IMR-90 (cell line): Measurements from ENCODE around the gene KRTAP12-4. TPM values are rescaled to one million over a fixed set of nuclear protein-coding genes. Genes with fewer than 3 reads are reported as not detected.

Source experiments
- ATAC-seq: fragments of 200-7000 bp; cut with Tn5 transposase; 2 replicates; pipeline ENCODE4 v1.9.1; 2020; ENCODE audit warnings: low read depth, mild to moderate bottlenecking, moderate library complexity
- BruUV-seq: library from RNA; stranded (reverse); fragments of 400-500 nt; replicated peaks from 2 replicates; lab custom pipeline; 2021; lab: Mats Ljungman, UMichigan
- CTCF ChIA-PET: fragments of 300-600 bp; formaldehyde crosslinking; extraction: SDS; loops from one replicate; lab custom pipeline; 2021; ENCODE audit warnings: antibody characterized with exemption; lab: Yijun Ruan, JAX
- POLR2A ChIA-PET: fragments of 300-600 bp; sonication (Branson Sonifier 250); formaldehyde crosslinking; loops from one replicate; lab custom pipeline; 2022; ENCODE audit warnings: antibody characterized with exemption; ENCODE audit not compliant: unreplicated experiment; lab: Charles Lee
- DNase-seq: peaks from one replicate; pipeline ENCODE4 v3.0.0; 2013
- H2AFZ ChIP-seq: replicated peaks from 2 replicates; pipeline ENCODE3; 2013; ENCODE audit warnings: low read length, mild to moderate bottlenecking; ENCODE audit not compliant: poor library complexity
- H2AK5ac ChIP-seq: 2 replicates; pipeline ENCODE4 v1.6.1; 2013; ENCODE audit warnings: low read depth, low read length, inconsistent platforms
- H2AK9ac ChIP-seq: replicated peaks from 2 replicates; pipeline ENCODE3; 2013; ENCODE audit warnings: mild to moderate bottlenecking, low read depth, low read length, moderate library complexity; ENCODE audit not compliant: poor library complexity
- H2BK120ac ChIP-seq: 2 replicates; pipeline ENCODE4 v1.6.1; 2013; ENCODE audit warnings: low read depth, low read length, inconsistent platforms
- H2BK15ac ChIP-seq: 3 replicates; pipeline ENCODE4 v1.6.1; 2013; ENCODE audit warnings: low read depth, low read length, inconsistent platforms
- H2BK20ac ChIP-seq: 2 replicates; pipeline ENCODE4 v1.6.1; 2013; ENCODE audit warnings: low read depth, mild to moderate bottlenecking, inconsistent platforms, low read length, moderate library complexity
- H2BK5ac ChIP-seq: 2 replicates; pipeline ENCODE4 v1.6.1; 2013; ENCODE audit warnings: mild to moderate bottlenecking, low read depth, low read length, inconsistent platforms; ENCODE audit not compliant: poor library complexity, severe bottlenecking
- H3K14ac ChIP-seq: replicated peaks from 2 replicates; pipeline ENCODE4 v1.6.1; 2013; ENCODE audit warnings: low read depth, low read length, inconsistent platforms
- H3K18ac ChIP-seq: 2 replicates; pipeline ENCODE4 v1.6.1; 2013; ENCODE audit warnings: low read depth, low read length, control low read depth
- H3K23ac ChIP-seq: 2 replicates; pipeline ENCODE4 v1.6.1; 2013; ENCODE audit warnings: low read depth, low read length, inconsistent platforms
- H3K27ac ChIP-seq: 2 replicates; pipeline ENCODE4 v1.5.1; 2013; ENCODE audit warnings: mild to moderate bottlenecking, control low read depth, low read length; ENCODE audit not compliant: insufficient read depth
- H3K27me3 ChIP-seq: 2 replicates; pipeline ENCODE4 v1.6.1; 2013; ENCODE audit warnings: low read length; ENCODE audit not compliant: control insufficient read depth, insufficient read depth
- H3K36me3 ChIP-seq: 2 replicates; pipeline ENCODE4 v1.6.1; 2013; ENCODE audit warnings: low read length, mixed read lengths; ENCODE audit not compliant: control insufficient read depth, insufficient read depth
- H3K4ac ChIP-seq: 2 replicates; pipeline ENCODE4 v1.6.1; 2013; ENCODE audit warnings: low read depth, low read length, inconsistent platforms
- H3K4me1 ChIP-seq: 2 replicates; pipeline ENCODE4 v1.6.1; 2013; ENCODE audit warnings: low read length, mixed read lengths; ENCODE audit not compliant: control insufficient read depth, insufficient read depth
- H3K4me2 ChIP-seq: 2 replicates; pipeline ENCODE4 v1.6.1; 2013; ENCODE audit warnings: low read depth, mild to moderate bottlenecking, control low read depth, low read length, moderate library complexity
- H3K4me3 ChIP-seq: 2 replicates; pipeline ENCODE4 v1.5.1; 2013; ENCODE audit warnings: low read depth, mild to moderate bottlenecking, control low read depth, low read length, moderate library complexity; ENCODE audit not compliant: insufficient read depth
- H3K56ac ChIP-seq: 2 replicates; pipeline ENCODE4 v1.6.1; 2013; ENCODE audit warnings: low read length, inconsistent platforms; ENCODE audit not compliant: insufficient read depth; ENCODE audit errors: extremely low read depth
- H3K79me1 ChIP-seq, 2 experiments: 2 replicates each; pipeline ENCODE4 v1.6.1; 2013; ENCODE audit warnings: low read length in 2 of 2, inconsistent platforms in 1 of 2, low read depth in 1 of 2
- H3K9ac ChIP-seq: 2 replicates; pipeline ENCODE4 v1.6.1; 2013; ENCODE audit warnings: low read depth, low read length, control low read depth
- H3K9me1 ChIP-seq: 2 replicates; pipeline ENCODE4 v1.6.1; 2013; ENCODE audit warnings: low read length, inconsistent platforms; ENCODE audit not compliant: insufficient read depth
- H3K9me3 ChIP-seq: 2 replicates; pipeline ENCODE4 v1.6.1; 2013; ENCODE audit warnings: low read length; ENCODE audit not compliant: control insufficient read depth, insufficient read depth
- H4K20me1 ChIP-seq: 2 replicates; pipeline ENCODE4 v1.6.1; 2013; ENCODE audit warnings: low read length, inconsistent platforms; ENCODE audit not compliant: insufficient read depth
- H4K5ac ChIP-seq: 2 replicates; pipeline ENCODE4 v1.6.1; 2013; ENCODE audit warnings: mild to moderate bottlenecking, low read depth, low read length, control low read depth
- H4K8ac ChIP-seq, 2 experiments: 2 replicates each; pipeline ENCODE4 v1.6.1; 2013; ENCODE audit warnings: low read depth in 2 of 2, low read length in 2 of 2, control low read depth in 1 of 2, inconsistent platforms in 1 of 2
- H4K91ac ChIP-seq: 2 replicates; pipeline ENCODE4 v1.6.1; 2013; ENCODE audit warnings: low read depth, low read length, inconsistent platforms; ENCODE audit not compliant: insufficient read depth
- CEBPB ChIP-seq: IDR thresholded peaks from 2 replicates; pipeline ENCODE4 v1.6.1; 2012; ENCODE audit warnings: low read depth, low read length, improper control_type of control experiment
- CHD1 ChIP-seq: IDR thresholded peaks from 2 replicates; pipeline ENCODE4 v1.6.1; 2012; ENCODE audit warnings: low read depth, low read length, improper control_type of control experiment
- WGBS, 2 experiments: methylation state at CpG; one replicate each; pipeline versions ENCODE4 v1.1.5 to v1.1.7; 2013; ENCODE audit warnings: missing lambda C conversion rate in 2 of 2; ENCODE audit not compliant: insufficient read length in 1 of 2; ENCODE audit errors: extremely low coverage in 2 of 2; 5-methylcytosine and 5-hydroxymethylcytosine counted together
- dilution Hi-C: fragments of 300-500 bp; cut with HindIII; formaldehyde crosslinking; loops from one replicate; pipeline ENCODE4 v1.14.3; 2018; ENCODE audit warnings: low sequenced_read_pairs; ENCODE audit not compliant: unreplicated experiment
- in situ Hi-C: fragments of 300-500 bp; cut with MboI; formaldehyde crosslinking; loops from 3 replicates; pipeline ENCODE4 v1.14.3; 2019; ENCODE audit warnings: low sequenced_read_pairs, inconsistent platforms, mixed read lengths
- intact Hi-C: fragments of 100-400 bp; cut with micrococcal nuclease; formaldehyde crosslinking; loops from 2 replicates; pipeline ENCODE4 v1.10.0; 2022
- polyA plus RNA-seq, 3 experiments: library from polyadenylated mRNA; depleted of rRNA; stranded (reverse); fragments of >200 nt; gene quantifications; 2 replicates each; pipeline ENCODE4 v1.2.3, GENCODE V29; 2012; ENCODE audit warnings: low replicate concordance in 1 of 3
- total RNA-seq: library from RNA; depleted of rRNA; stranded (reverse); fragments of >200 nt; gene quantifications from 2 replicates; pipeline ENCODE4 v1.2.3, GENCODE V29; 2012
- TF ChIP-seq, protein P1 (sequence below): fragments of 150-350 bp; IDR thresholded peaks from 2 replicates; pipeline ENCODE4 v1.6.1; 2016; ENCODE audit warnings: low read depth, mild to moderate bottlenecking, low read length, moderate library complexity, borderline replicate concordance

KRTAP12-4 gene
- total and polyA plus RNA-seq, 2 of the 4 experiments (the other 2 are of a cell fraction) = not detected

DNA sequence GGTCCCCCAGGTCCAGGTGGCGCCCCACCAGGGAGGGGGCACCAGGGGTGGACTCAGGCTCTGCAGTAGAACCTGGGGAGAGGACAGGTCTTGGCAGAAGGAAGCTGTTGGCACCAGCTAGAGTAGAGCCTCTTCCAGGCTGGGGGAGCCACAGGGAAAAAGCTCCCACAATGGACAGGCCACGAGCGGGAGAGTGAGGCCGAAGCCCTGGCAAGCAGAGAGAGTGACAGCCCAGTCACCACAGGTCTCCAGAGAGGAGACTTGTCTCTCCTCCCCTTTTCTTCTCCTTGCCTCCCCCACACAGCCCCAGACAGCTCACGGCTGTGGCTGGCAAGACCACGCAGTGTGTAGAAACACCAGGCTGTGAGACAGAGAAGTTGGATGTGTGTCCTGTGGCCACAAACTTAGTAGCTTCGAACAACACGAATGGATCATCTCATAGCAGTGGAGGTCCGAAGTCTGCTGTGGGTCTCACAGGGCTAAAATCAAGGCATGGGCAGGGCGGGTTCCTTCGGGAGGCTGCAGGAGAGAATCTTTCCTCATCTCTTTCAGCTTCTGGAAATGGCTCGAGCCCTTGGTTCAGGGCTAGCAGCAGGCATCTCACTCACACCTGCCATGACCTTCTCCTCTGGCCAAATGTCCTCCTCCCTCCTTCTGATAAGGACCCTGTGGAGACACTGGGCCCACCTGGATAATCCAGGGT, 3.3 kb downstream of the KRTAP12-4 start:
- H2BK20ac ChIP-seq = no peak overlapping the region
- H3K9me1 ChIP-seq = no peaks in the 10 kb centered on the region
- H3K23ac ChIP-seq = no peak overlapping the region
- no peak overlapping the region for H4K5ac ChIP-seq
- no peaks in the 10 kb centered on the region; the same call in 1 of the 2 replicates for H3K27me3 ChIP-seq
- no peaks in the 10 kb centered on the region for H3K79me1 ChIP-seq
- H2BK5ac ChIP-seq = no peak overlapping the region
- no peak overlapping the region for H3K4ac ChIP-seq
- no peak overlapping the region for H2AFZ ChIP-seq
- in situ Hi-C loops = no loop called here
- no peak overlapping the region for H3K9ac ChIP-seq
- CTCF ChIA-PET = no interaction called here
- TF ChIP-seq CHD1 (no peak), CEBPB (no peak)
- TF ChIP-seq, protein P1, sequence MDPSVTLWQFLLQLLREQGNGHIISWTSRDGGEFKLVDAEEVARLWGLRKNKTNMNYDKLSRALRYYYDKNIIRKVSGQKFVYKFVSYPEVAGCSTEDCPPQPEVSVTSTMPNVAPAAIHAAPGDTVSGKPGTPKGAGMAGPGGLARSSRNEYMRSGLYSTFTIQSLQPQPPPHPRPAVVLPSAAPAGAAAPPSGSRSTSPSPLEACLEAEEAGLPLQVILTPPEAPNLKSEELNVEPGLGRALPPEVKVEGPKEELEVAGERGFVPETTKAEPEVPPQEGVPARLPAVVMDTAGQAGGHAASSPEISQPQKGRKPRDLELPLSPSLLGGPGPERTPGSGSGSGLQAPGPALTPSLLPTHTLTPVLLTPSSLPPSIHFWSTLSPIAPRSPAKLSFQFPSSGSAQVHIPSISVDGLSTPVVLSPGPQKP = no peak
- no peak overlapping the region for H3K4me2 ChIP-seq
- ATAC-seq (no peak), DNase-seq (no peak)
- dilution Hi-C loops = no loop called here
- no peaks in the 10 kb centered on the region for H3K36me3 ChIP-seq
- no peak overlapping the region for H2BK15ac ChIP-seq
- no peak overlapping the region for H2AK9ac ChIP-seq
- no peak overlapping the region for H3K27ac ChIP-seq
- POLR2A ChIA-PET = no interaction called here
- no peak overlapping the region for H2BK120ac ChIP-seq
- H3K4me1 ChIP-seq = no peaks in the 10 kb centered on the region
- H3K4me3 ChIP-seq = no peak overlapping the region
- WGBS, 2 experiments = 59% methylated on average over 4 of the region's 12 CpGs; no CpG with 5 or more reads in 1 of the 2 experiments
- H2AK5ac ChIP-seq = no peak overlapping the region
- no peaks in the 10 kb centered on the region for H4K20me1 ChIP-seq
- H4K91ac ChIP-seq = no peak overlapping the region
- intact Hi-C loops = loop anchor here (10.0 kb wide), 1 partner anchor 64 kb away; the partner anchor contains the start of gene TSPEAR
- H4K8ac ChIP-seq = no peak overlapping the region
- H3K18ac ChIP-seq = no peak overlapping the region
- no peak overlapping the region for H3K14ac ChIP-seq
- no TSS peak for BruUV-seq
- peaks cover 2% of the 10 kb centered on the region for H3K9me3 ChIP-seq
- no peak overlapping the region for H3K56ac ChIP-seq
